ENCODE results near the gene UVRAG. TPM values are rescaled to one million over a fixed set of nuclear protein-coding genes. Genes with fewer than 3 reads are reported as not detected.
"Not testable (repeated sequence)": the region's sequence is repeated elsewhere in the genome, so short reads cannot be mapped to it uniquely, and the experiment has no call there.

Gene UVRAG
- total and polyA plus RNA-seq, 4 donors: 7.9 to 47.0 (median 20.1) TPM

DNA sequence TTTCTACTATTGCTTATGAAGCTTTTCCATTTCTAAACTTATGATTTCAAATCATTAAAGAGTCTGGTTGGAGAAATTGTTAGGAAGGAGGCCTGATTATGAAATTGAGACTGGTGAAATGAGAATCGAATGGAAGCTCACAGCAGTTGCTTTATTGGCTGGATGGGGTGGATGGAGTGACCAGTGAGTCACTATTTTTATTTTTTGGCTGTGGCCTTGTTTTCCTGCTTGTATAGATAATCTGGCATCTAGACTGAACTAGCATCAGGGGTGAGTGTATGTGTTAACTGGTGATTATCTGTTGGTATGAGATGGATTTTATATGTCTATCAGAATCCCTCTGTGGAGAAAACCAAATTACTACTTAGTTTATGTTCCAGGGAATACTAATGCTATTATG lies 36.2 kb downstream of the UVRAG start:
- H3K27ac ChIP-seq (ENCODE audit: low read depth in 1 of 2, low read length in 2 of 2): peak overlapping the region in 1 of 2 donors; percentile 67
- WGBS, 2 donors: 5 to 11% methylated on average over 1 of the region's 1 CpG
- no peaks in the 10 kb centered on the region for H3K9me3 ChIP-seq (ENCODE audit: control insufficient read depth, low read length)
- DNase-seq (no peak), ATAC-seq (ENCODE audit: low FRiP score) (no peak)
- no peaks in the 10 kb centered on the region for H3K27me3 ChIP-seq (ENCODE audit: control insufficient read depth in 1 of 2, insufficient read depth in 2 of 2, low read length in 1 of 2)
- intact Hi-C loops (cut with DNase I): no loop called here
- H3K4me1 ChIP-seq (ENCODE audit: control insufficient read depth in 1 of 2, insufficient read depth in 2 of 2, low read length in 2 of 2): no peaks in the 10 kb centered on the region
- H3K36me3 ChIP-seq (ENCODE audit: control insufficient read depth in 1 of 2, insufficient read depth in 2 of 2, low read length in 1 of 2): no peaks in the 10 kb centered on the region
- H3K4me3 ChIP-seq (ENCODE audit: low read length in 2 of 2): no peak overlapping the region

DNA sequence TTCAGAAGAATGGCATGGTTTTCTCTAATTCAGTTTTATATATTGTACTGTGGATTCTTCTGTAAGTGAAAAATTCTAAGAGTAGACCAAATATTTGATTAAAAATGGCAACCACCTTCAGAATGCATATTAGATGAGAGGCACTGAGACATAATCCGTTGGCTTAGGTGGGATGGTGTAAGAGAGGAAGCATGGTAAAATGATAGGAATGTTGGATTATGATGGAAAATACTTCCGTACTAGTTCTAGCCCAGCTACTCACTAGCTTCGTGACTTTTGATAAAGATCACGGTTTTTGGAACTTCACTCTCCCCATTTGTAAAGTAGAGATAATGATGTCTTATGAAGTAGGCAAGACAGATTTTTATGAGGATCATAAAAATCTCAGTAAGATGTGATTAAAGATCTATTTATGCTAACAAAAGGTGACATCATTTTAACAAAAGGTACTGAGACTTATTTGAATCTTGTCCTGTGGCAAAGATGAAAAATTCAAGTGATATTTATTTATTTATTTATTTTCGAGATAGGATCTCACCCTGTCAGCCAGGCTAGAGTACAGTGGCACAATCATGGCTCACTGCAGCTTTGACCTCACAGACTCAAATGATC lies 37.5 kb downstream of the UVRAG start:
- no peaks in the 10 kb centered on the region for H3K27me3 ChIP-seq (ENCODE audit: control insufficient read depth in 1 of 2, insufficient read depth in 2 of 2, low read length in 1 of 2)
- H3K4me3 ChIP-seq (ENCODE audit: low read length in 2 of 2): no peak overlapping the region
- no peaks in the 10 kb centered on the region for H3K4me1 ChIP-seq (ENCODE audit: control insufficient read depth in 1 of 2, insufficient read depth in 2 of 2, low read length in 2 of 2)
- intact Hi-C loops (cut with DNase I): no loop called here
- H3K9me3 ChIP-seq (ENCODE audit: control insufficient read depth, low read length): no peaks in the 10 kb centered on the region
- ATAC-seq (ENCODE audit: low FRiP score): no peak
- 90 to 91% methylated on average over 5 of the region's 5 CpGs for WGBS, 2 donors
- H3K27ac ChIP-seq (ENCODE audit: low read depth in 1 of 2, low read length in 2 of 2): no peak overlapping the region
- no peaks in the 10 kb centered on the region for H3K36me3 ChIP-seq (ENCODE audit: control insufficient read depth in 1 of 2, insufficient read depth in 2 of 2, low read length in 1 of 2)
- no peak for DNase-seq

- 97 to 98% methylated on average over 4 of the region's 4 CpGs for WGBS, 2 donors
- H3K9me3 ChIP-seq (ENCODE audit: control insufficient read depth, low read length); intact Hi-C loops (cut with DNase I); H3K4me1 ChIP-seq (ENCODE audit: control insufficient read depth in 1 of 2, insufficient read depth in 2 of 2, low read length in 2 of 2); ATAC-seq (ENCODE audit: low FRiP score); H3K36me3 ChIP-seq (ENCODE audit: control insufficient read depth in 1 of 2, insufficient read depth in 2 of 2, low read length in 1 of 2); H3K27me3 ChIP-seq (ENCODE audit: control insufficient read depth in 1 of 2, insufficient read depth in 2 of 2, low read length in 1 of 2); DNase-seq; H3K27ac ChIP-seq (ENCODE audit: low read depth in 1 of 2, low read length in 2 of 2); H3K4me3 ChIP-seq (ENCODE audit: low read length in 2 of 2): not testable (repeated sequence)
Measured at GRCh38 chr11:75853563-75853962, 38.6 kb downstream of the UVRAG start.

DNA sequence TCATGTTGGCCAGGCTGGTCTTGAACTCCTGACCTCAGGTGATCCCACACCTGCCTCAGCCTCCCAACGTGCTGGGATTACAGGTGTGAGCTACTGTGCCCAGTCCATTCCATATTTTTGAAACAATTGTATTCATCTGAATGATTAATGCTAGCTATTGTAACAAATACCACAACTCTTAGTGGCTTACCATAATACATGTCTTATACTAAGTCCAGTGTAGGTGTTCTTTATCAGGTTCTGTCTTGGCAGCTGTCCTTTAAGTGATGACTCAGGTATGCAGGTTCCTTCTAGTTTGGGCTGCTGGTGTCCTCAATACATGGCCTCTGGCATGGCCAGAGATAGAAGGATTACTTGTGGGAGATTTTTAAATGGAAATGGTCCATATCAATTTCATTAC lies 39.0 kb downstream of the UVRAG start:
- no peaks in the 10 kb centered on the region for H3K27me3 ChIP-seq (ENCODE audit: control insufficient read depth in 1 of 2, insufficient read depth in 2 of 2, low read length in 1 of 2)
- intact Hi-C loops (cut with DNase I): no loop called here
- no peak overlapping the region for H3K4me3 ChIP-seq (ENCODE audit: low read length in 2 of 2)
- H3K9me3 ChIP-seq (ENCODE audit: control insufficient read depth, low read length): no peaks in the 10 kb centered on the region
- 92 to 94% methylated on average over 1 of the region's 1 CpG for WGBS, 2 donors
- DNase-seq (no peak), ATAC-seq (ENCODE audit: low FRiP score) (no peak)
- no peaks in the 10 kb centered on the region for H3K36me3 ChIP-seq (ENCODE audit: control insufficient read depth in 1 of 2, insufficient read depth in 2 of 2, low read length in 1 of 2)
- no peaks in the 10 kb centered on the region for H3K4me1 ChIP-seq (ENCODE audit: control insufficient read depth in 1 of 2, insufficient read depth in 2 of 2, low read length in 2 of 2)
- no peak overlapping the region for H3K27ac ChIP-seq (ENCODE audit: low read depth in 1 of 2, low read length in 2 of 2)

- Histone ChIP-seq H3K27ac (ENCODE audit: low read depth in 1 of 2, low read length in 2 of 2) (no peak overlapping the region), H3K9me3 (ENCODE audit: control insufficient read depth, low read length) (no peaks in the 10 kb centered on the region), H3K4me3 (ENCODE audit: low read length in 2 of 2) (no peak overlapping the region), H3K27me3 (ENCODE audit: control insufficient read depth in 1 of 2, insufficient read depth in 2 of 2, low read length in 1 of 2) (no peaks in the 10 kb centered on the region), H3K4me1 (ENCODE audit: control insufficient read depth in 1 of 2, insufficient read depth in 2 of 2, low read length in 2 of 2) (no peaks in the 10 kb centered on the region), H3K36me3 (ENCODE audit: control insufficient read depth in 1 of 2, insufficient read depth in 2 of 2, low read length in 1 of 2) (no peaks in the 10 kb centered on the region)
- intact Hi-C loops (cut with DNase I): no loop called here
- ATAC-seq (ENCODE audit: low FRiP score) (no peak), DNase-seq (no peak)
- WGBS, 2 donors: 71 to 82% methylated on average over 6 of the region's 6 CpGs
Measured at GRCh38 chr11:75855206-75855605, 40.2 kb downstream of the UVRAG start.

- Histone ChIP-seq H3K36me3 (ENCODE audit: control insufficient read depth in 1 of 2, insufficient read depth in 2 of 2, low read length in 1 of 2) (no peaks in the 10 kb centered on the region), H3K4me1 (ENCODE audit: control insufficient read depth in 1 of 2, insufficient read depth in 2 of 2, low read length in 2 of 2) (no peaks in the 10 kb centered on the region), H3K9me3 (ENCODE audit: control insufficient read depth, low read length) (no peaks in the 10 kb centered on the region), H3K27ac (ENCODE audit: low read depth in 1 of 2, low read length in 2 of 2) (no peak overlapping the region), H3K4me3 (ENCODE audit: low read length in 2 of 2) (no peak overlapping the region), H3K27me3 (ENCODE audit: control insufficient read depth in 1 of 2, insufficient read depth in 2 of 2, low read length in 1 of 2) (no peaks in the 10 kb centered on the region)
- ATAC-seq (ENCODE audit: low FRiP score): no peak
- DNase-seq: no peak
- 93 to 94% methylated on average over 3 of the region's 3 CpGs for WGBS, 2 donors
- intact Hi-C loops (cut with DNase I): no loop called here
Measured at GRCh38 chr11:75856912-75857311, 41.9 kb downstream of the UVRAG start.

GRCh38 chr11:75858042-75858441 lies 43.0 kb downstream of the UVRAG start:
- no peaks in the 10 kb centered on the region for H3K27me3 ChIP-seq (ENCODE audit: control insufficient read depth in 1 of 2, insufficient read depth in 2 of 2, low read length in 1 of 2)
- H3K36me3 ChIP-seq (ENCODE audit: control insufficient read depth in 1 of 2, insufficient read depth in 2 of 2, low read length in 1 of 2): no peaks in the 10 kb centered on the region
- no peak overlapping the region for H3K4me3 ChIP-seq (ENCODE audit: low read length in 2 of 2)
- ATAC-seq (ENCODE audit: low FRiP score) (no peak), DNase-seq (no peak)
- H3K9me3 ChIP-seq (ENCODE audit: control insufficient read depth, low read length): no peaks in the 10 kb centered on the region
- H3K27ac ChIP-seq (ENCODE audit: low read depth in 1 of 2, low read length in 2 of 2): no peak overlapping the region
- intact Hi-C loops (cut with DNase I): no loop called here
- no peaks in the 10 kb centered on the region for H3K4me1 ChIP-seq (ENCODE audit: control insufficient read depth in 1 of 2, insufficient read depth in 2 of 2, low read length in 2 of 2)

DNA sequence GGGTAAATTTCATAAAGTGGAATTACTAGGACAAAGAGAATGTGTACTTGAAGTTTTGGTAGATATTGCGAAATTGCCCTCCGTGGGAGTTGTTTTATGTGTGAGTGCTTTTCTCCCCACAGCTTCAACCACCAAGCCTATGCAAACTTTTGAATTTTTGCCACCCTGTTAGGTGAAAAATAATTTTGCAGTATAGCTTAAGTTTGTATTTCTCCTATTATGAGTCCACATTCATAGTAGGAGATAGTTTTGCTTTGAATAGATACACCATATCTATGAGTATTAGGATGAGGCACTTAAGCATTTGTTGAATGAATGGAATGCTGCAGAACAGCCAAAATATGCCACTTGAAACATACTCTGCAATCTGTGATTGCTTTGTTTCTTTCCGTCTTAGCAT lies 43.6 kb downstream of the UVRAG start:
- DNase-seq (no peak), ATAC-seq (ENCODE audit: low FRiP score) (no peak)
- 71 to 73% methylated on average over 3 of the region's 3 CpGs for WGBS, 2 donors
- Histone ChIP-seq H3K9me3 (ENCODE audit: control insufficient read depth, low read length) (no peaks in the 10 kb centered on the region), H3K36me3 (ENCODE audit: control insufficient read depth in 1 of 2, insufficient read depth in 2 of 2, low read length in 1 of 2) (no peaks in the 10 kb centered on the region), H3K27me3 (ENCODE audit: control insufficient read depth in 1 of 2, insufficient read depth in 2 of 2, low read length in 1 of 2) (no peaks in the 10 kb centered on the region), H3K27ac (ENCODE audit: low read depth in 1 of 2, low read length in 2 of 2) (no peak overlapping the region), H3K4me3 (ENCODE audit: low read length in 2 of 2) (no peak overlapping the region), H3K4me1 (ENCODE audit: control insufficient read depth in 1 of 2, insufficient read depth in 2 of 2, low read length in 2 of 2) (no peaks in the 10 kb centered on the region)
- intact Hi-C loops (cut with DNase I): no loop called here

DNA sequence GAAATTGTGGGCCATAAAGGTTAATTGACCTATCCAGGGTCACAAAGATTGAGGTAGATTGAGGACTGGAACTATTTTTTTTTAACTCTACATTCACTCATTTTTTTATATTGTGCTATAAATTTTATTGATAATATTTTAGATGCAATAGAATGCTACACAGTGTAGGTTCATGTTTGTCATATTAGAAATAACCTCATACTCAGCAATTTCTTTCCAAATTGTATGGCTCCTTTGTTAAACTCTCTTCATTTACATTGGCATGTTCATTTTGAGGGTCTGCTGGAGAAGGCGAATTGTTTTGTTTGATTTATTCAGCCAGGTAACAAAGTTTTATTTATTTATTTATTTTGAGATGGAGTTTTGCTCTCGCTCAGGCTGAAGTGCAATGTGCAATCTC lies 44.6 kb downstream of the UVRAG start:
- 95 to 98% methylated on average over 2 of the region's 2 CpGs for WGBS, 2 donors
- no peaks in the 10 kb centered on the region for H3K4me1 ChIP-seq (ENCODE audit: control insufficient read depth in 1 of 2, insufficient read depth in 2 of 2, low read length in 2 of 2)
- no peaks in the 10 kb centered on the region for H3K36me3 ChIP-seq (ENCODE audit: control insufficient read depth in 1 of 2, insufficient read depth in 2 of 2, low read length in 1 of 2)
- H3K27me3 ChIP-seq (ENCODE audit: control insufficient read depth in 1 of 2, insufficient read depth in 2 of 2, low read length in 1 of 2): no peaks in the 10 kb centered on the region
- no peak overlapping the region for H3K4me3 ChIP-seq (ENCODE audit: low read length in 2 of 2)
- no peaks in the 10 kb centered on the region for H3K9me3 ChIP-seq (ENCODE audit: control insufficient read depth, low read length)
- ATAC-seq (ENCODE audit: low FRiP score): no peak
- H3K27ac ChIP-seq (ENCODE audit: low read depth in 1 of 2, low read length in 2 of 2): no peak overlapping the region
- DNase-seq: no peak
- intact Hi-C loops (cut with DNase I): loop anchor here in 1 of 2 donors (10.0 kb wide), 1 partner anchor 155 kb away; no protein-coding TSS in a partner anchor
